Measurements from ENCODE around the gene EMX1.
A peak's percentile ranks its signal among the peaks of the same experiment; 100 is the strongest.

EMX1 gene

DNA sequence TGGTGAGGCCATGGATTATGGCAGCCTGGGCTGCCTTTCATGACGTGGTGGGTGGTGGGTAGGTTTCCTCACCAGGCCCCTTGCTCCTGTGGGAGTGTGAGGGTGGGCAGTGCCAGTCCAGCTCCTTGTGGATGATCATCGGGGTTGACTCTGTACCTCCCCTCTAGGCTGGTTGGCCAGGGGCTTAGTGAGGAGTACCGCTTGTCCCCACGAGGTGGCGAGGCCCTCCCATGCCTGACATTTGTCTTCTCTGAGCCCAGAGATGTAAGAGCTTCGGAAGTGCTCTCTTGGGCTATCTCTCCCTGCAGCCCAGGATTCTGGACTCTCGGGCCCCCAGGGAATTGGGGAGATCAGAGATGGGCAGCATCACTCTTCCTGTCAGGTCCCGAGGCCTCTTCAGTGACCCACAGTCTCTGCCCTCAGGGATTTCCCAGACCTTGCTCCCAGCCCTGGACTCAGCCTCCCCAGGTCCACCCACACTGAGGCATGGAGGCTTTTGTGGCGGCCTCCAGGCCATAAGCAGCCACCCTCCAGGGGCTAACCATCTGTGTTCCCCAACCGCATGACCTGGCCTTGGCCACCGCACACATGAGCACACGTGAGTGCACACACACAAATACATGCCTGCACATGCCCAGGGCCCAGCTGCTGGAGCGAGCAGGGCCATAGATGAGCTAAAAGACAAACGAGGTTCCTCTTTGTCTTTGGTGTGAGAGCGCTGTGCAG, 23.6 kb upstream of the EMX1 start:
- Histone ChIP-seq H3K9ac (ENCODE audit: low read depth, low read length, poor library complexity) (no peak overlapping the region), H3K14ac (ENCODE audit: low read length) (peak overlapping the region; percentile 3), H3K79me1 (ENCODE audit: low read depth, low read length) (no peaks in the 10 kb centered on the region), H2AK5ac (ENCODE audit: low read depth, low read length) (peak overlapping the region; percentile 14), H3K18ac (ENCODE audit: low read length) (peak overlapping the region; percentile 86), H2BK120ac (ENCODE audit: low read depth, low read length) (no peak overlapping the region), H3K4me2 (ENCODE audit: insufficient read depth, low read length, poor library complexity, severe bottlenecking) (no peak overlapping the region), H2BK5ac (ENCODE audit: low read length) (peak overlapping the region; percentile 14), H3K27ac (replicated peaks; ENCODE audit: low read length) (no peak overlapping the region), H2BK12ac (ENCODE audit: low read length) (peak overlapping the region; percentile 48), H3K9me3 (replicated peaks in 1 of 2; ENCODE audit: control insufficient read depth in 2 of 2, insufficient read depth in 1 of 2, low read depth in 1 of 2, low read length in 2 of 2) (no peaks in the 10 kb centered on the region), H2AFZ (ENCODE audit: low read length) (peak overlapping the region; percentile 52), H4K8ac (ENCODE audit: low read depth, low read length) (no peak overlapping the region), H3K36me3 (replicated peaks in 1 of 2; ENCODE audit: control insufficient read depth in 2 of 2, insufficient read depth in 2 of 2, low read length in 2 of 2) (no peaks in the 10 kb centered on the region), H4K91ac (ENCODE audit: low read depth, low read length, poor library complexity) (peak overlapping the region; percentile 31), H3K27me3 (ENCODE audit: control insufficient read depth in 3 of 3, insufficient read depth in 3 of 3, low read depth in 1 of 3, low read length in 3 of 3) (peaks cover 0 to 49% (median 5%) of the 10 kb centered on the region in 3 experiments), H2BK15ac (ENCODE audit: low read length) (peak overlapping the region; percentile 34), H3K4me1 (ENCODE audit: control insufficient read depth in 2 of 2, insufficient read depth in 1 of 2, low read depth in 1 of 2, low read length in 2 of 2) (peaks cover 0 to 34% of the 10 kb centered on the region in 2 donors), H3K23ac (ENCODE audit: low read depth, low read length, poor library complexity) (no peak overlapping the region), H3K4me3 (ENCODE audit: low read length in 2 of 2) (peak overlapping the region in 1 of 2 donors; percentile 32), H3K4ac (ENCODE audit: low read length) (no peak overlapping the region)
- no CpG with 5 or more reads among the region's 15 CpGs for WGBS, 2 donors (ENCODE audit: extremely low coverage in 2 of 2, insufficient read length in 2 of 2, insufficient replicate concordance in 1 of 2)
- no peak for DNase-seq (ENCODE audit: low spot score)

DNA sequence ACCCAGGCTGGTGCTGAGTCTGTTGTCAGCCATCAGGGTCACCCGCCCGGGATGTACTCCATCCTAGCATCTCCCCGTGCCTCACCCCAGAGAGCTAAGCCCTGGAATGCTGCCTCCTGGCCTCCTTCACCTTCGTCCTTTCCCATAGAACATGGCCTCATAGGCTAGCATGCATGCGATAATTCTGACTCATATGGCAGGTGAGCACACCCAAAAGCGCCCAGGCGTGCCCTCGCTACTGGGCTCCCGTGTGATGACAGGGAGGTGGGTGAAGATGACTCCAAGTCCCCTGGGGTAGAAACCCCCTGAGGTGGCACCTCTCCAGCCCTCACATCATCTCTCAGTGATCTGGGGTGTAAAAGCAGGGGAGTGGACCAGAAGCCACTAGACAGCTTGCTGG, 22.8 kb upstream of the EMX1 start:
- Histone ChIP-seq H3K4me1 (ENCODE audit: control insufficient read depth in 2 of 2, insufficient read depth in 1 of 2, low read depth in 1 of 2, low read length in 2 of 2) (peaks cover 0 to 35% of the 10 kb centered on the region in 2 donors), H3K4me3 (ENCODE audit: low read length in 2 of 2) (no peak overlapping the region), H3K27ac (replicated peaks; ENCODE audit: low read length) (no peak overlapping the region), H4K8ac (ENCODE audit: low read depth, low read length) (no peak overlapping the region), H3K9me3 (replicated peaks in 1 of 2; ENCODE audit: control insufficient read depth in 2 of 2, insufficient read depth in 1 of 2, low read depth in 1 of 2, low read length in 2 of 2) (no peaks in the 10 kb centered on the region), H3K23ac (ENCODE audit: low read depth, low read length, poor library complexity) (peak overlapping the region; percentile 12), H2AFZ (ENCODE audit: low read length) (no peak overlapping the region), H3K9ac (ENCODE audit: low read depth, low read length, poor library complexity) (no peak overlapping the region), H3K36me3 (replicated peaks in 1 of 2; ENCODE audit: control insufficient read depth in 2 of 2, insufficient read depth in 2 of 2, low read length in 2 of 2) (no peaks in the 10 kb centered on the region), H4K91ac (ENCODE audit: low read depth, low read length, poor library complexity) (no peak overlapping the region), H3K4me2 (ENCODE audit: insufficient read depth, low read length, poor library complexity, severe bottlenecking) (no peak overlapping the region), H2AK5ac (ENCODE audit: low read depth, low read length) (peak overlapping the region; percentile 14), H2BK12ac (ENCODE audit: low read length) (no peak overlapping the region), H3K27me3 (ENCODE audit: control insufficient read depth in 3 of 3, insufficient read depth in 3 of 3, low read depth in 1 of 3, low read length in 3 of 3) (peaks cover 0 to 51% (median 5%) of the 10 kb centered on the region in 3 experiments), H3K18ac (ENCODE audit: low read length) (peak overlapping the region; percentile 86), H2BK5ac (ENCODE audit: low read length) (peak overlapping the region; percentile 88), H3K79me1 (ENCODE audit: low read depth, low read length) (no peaks in the 10 kb centered on the region), H2BK120ac (ENCODE audit: low read depth, low read length) (no peak overlapping the region), H2BK15ac (ENCODE audit: low read length) (peak overlapping the region; percentile 34), H3K4ac (ENCODE audit: low read length) (no peak overlapping the region), H3K14ac (ENCODE audit: low read length) (no peak overlapping the region)
- DNase-seq (ENCODE audit: low spot score): no peak
- no CpG with 5 or more reads among the region's 9 CpGs for WGBS, 2 donors (ENCODE audit: extremely low coverage in 2 of 2, insufficient read length in 2 of 2, insufficient replicate concordance in 1 of 2)

DNA sequence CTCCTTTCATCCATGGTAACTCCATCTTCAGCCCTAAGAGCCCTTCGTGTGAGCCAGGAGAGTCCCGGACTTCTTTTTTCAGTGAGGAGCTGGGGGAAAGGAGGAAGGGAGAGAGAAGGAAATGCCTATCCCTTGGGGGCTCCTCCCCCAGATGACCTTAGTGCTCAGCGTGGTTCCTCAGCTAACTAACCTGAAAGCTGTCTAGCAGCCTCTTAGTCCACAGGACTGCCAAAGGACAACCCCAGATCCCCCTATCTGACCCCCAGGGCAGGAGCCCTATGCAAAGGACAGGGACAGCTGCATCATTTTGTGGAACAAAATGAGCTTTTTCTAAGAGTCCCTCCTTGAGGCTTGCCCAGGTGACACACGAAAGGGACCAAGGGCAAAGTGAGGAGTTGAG, 22.2 kb upstream of the EMX1 start:
- Histone ChIP-seq H3K18ac (ENCODE audit: low read length) (peak overlapping the region; percentile 76), H3K27ac (replicated peaks; ENCODE audit: low read length) (no peak overlapping the region), H3K4me3 (ENCODE audit: low read length in 2 of 2) (no peak overlapping the region), H3K4ac (ENCODE audit: low read length) (no peak overlapping the region), H2AFZ (ENCODE audit: low read length) (no peak overlapping the region), H3K4me2 (ENCODE audit: insufficient read depth, low read length, poor library complexity, severe bottlenecking) (no peak overlapping the region), H2AK5ac (ENCODE audit: low read depth, low read length) (peak overlapping the region; percentile 14), H2BK5ac (ENCODE audit: low read length) (peak overlapping the region; percentile 88), H3K9me3 (replicated peaks in 1 of 2; ENCODE audit: control insufficient read depth in 2 of 2, insufficient read depth in 1 of 2, low read depth in 1 of 2, low read length in 2 of 2) (no peaks in the 10 kb centered on the region), H2BK120ac (ENCODE audit: low read depth, low read length) (no peak overlapping the region), H4K8ac (ENCODE audit: low read depth, low read length) (no peak overlapping the region), H3K9ac (ENCODE audit: low read depth, low read length, poor library complexity) (no peak overlapping the region), H3K4me1 (ENCODE audit: control insufficient read depth in 2 of 2, insufficient read depth in 1 of 2, low read depth in 1 of 2, low read length in 2 of 2) (peaks cover 0 to 36% of the 10 kb centered on the region in 2 donors), H3K36me3 (replicated peaks in 1 of 2; ENCODE audit: control insufficient read depth in 2 of 2, insufficient read depth in 2 of 2, low read length in 2 of 2) (no peaks in the 10 kb centered on the region), H4K91ac (ENCODE audit: low read depth, low read length, poor library complexity) (no peak overlapping the region), H3K14ac (ENCODE audit: low read length) (no peak overlapping the region), H3K23ac (ENCODE audit: low read depth, low read length, poor library complexity) (no peak overlapping the region), H3K79me1 (ENCODE audit: low read depth, low read length) (no peaks in the 10 kb centered on the region), H3K27me3 (ENCODE audit: control insufficient read depth in 3 of 3, insufficient read depth in 3 of 3, low read depth in 1 of 3, low read length in 3 of 3) (peaks cover 0 to 57% (median 5%) of the 10 kb centered on the region in 3 experiments), H2BK12ac (ENCODE audit: low read length) (peak overlapping the region; percentile 14), H2BK15ac (ENCODE audit: low read length) (no peak overlapping the region)
- DNase-seq (ENCODE audit: low spot score): no peak
- WGBS, 2 donors (ENCODE audit: extremely low coverage in 2 of 2, insufficient read length in 2 of 2, insufficient replicate concordance in 1 of 2): no CpG with 5 or more reads among the region's 4 CpGs

DNA sequence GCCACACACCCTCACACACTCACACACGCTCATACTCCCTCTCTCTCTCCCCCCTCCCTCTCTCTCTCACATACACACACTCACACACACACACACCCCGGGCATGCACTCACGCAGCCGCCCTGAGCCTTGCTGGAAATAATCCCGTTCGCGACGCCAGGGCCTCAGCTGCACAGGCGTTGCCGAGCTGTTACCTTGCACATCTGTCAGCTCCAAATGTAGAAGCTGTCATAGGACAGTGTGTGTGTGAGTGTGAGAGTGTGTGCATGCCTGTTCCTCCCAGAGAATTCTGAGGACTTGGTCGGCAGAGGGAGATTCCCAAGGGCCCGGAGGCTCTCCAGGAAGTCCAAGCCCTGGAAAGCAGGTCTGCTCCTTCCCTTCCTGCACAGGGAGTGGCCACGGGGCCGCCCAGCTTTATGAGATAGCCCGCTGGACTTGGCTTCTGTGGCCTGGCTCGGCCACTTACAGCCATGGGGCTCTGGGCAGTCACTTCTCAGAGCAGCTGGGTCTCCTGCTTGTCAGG, 21.5 kb upstream of the EMX1 start:
- H3K18ac ChIP-seq (ENCODE audit: low read length): peak overlapping the region; percentile 88
- WGBS, 2 donors (ENCODE audit: extremely low coverage in 2 of 2, insufficient read length in 2 of 2, insufficient replicate concordance in 1 of 2): 100% methylated on average over 1 of the region's 16 CpGs; no CpG with 5 or more reads in 1 of the 2 donors
- no peak overlapping the region for H2BK120ac ChIP-seq (ENCODE audit: low read depth, low read length)
- H2BK15ac ChIP-seq (ENCODE audit: low read length): no peak overlapping the region
- H4K91ac ChIP-seq (ENCODE audit: low read depth, low read length, poor library complexity): no peak overlapping the region
- H2AK5ac ChIP-seq (ENCODE audit: low read depth, low read length): peak overlapping the region; percentile 27
- peaks cover 0 to 64% (median 7%) of the 10 kb centered on the region in 3 experiments for H3K27me3 ChIP-seq (ENCODE audit: control insufficient read depth in 3 of 3, insufficient read depth in 3 of 3, low read depth in 1 of 3, low read length in 3 of 3)
- no peak overlapping the region for H3K4ac ChIP-seq (ENCODE audit: low read length)
- H3K36me3 ChIP-seq (replicated peaks in 1 of 2; ENCODE audit: control insufficient read depth in 2 of 2, insufficient read depth in 2 of 2, low read length in 2 of 2): no peaks in the 10 kb centered on the region
- no peaks in the 10 kb centered on the region for H3K9me3 ChIP-seq (replicated peaks in 1 of 2; ENCODE audit: control insufficient read depth in 2 of 2, insufficient read depth in 1 of 2, low read depth in 1 of 2, low read length in 2 of 2)
- H2BK5ac ChIP-seq (ENCODE audit: low read length): peak overlapping the region; percentile 4
- H2BK12ac ChIP-seq (ENCODE audit: low read length): no peak overlapping the region
- no peak for DNase-seq (ENCODE audit: low spot score)
- no peak overlapping the region for H2AFZ ChIP-seq (ENCODE audit: low read length)
- H3K4me3 ChIP-seq (ENCODE audit: low read length in 2 of 2): no peak overlapping the region
- H3K79me1 ChIP-seq (ENCODE audit: low read depth, low read length): no peaks in the 10 kb centered on the region
- H3K23ac ChIP-seq (ENCODE audit: low read depth, low read length, poor library complexity): no peak overlapping the region
- no peak overlapping the region for H3K4me2 ChIP-seq (ENCODE audit: insufficient read depth, low read length, poor library complexity, severe bottlenecking)
- no peak overlapping the region for H3K14ac ChIP-seq (ENCODE audit: low read length)
- H3K4me1 ChIP-seq (ENCODE audit: control insufficient read depth in 2 of 2, insufficient read depth in 1 of 2, low read depth in 1 of 2, low read length in 2 of 2): peaks cover 0 to 40% of the 10 kb centered on the region in 2 donors
- no peak overlapping the region for H4K8ac ChIP-seq (ENCODE audit: low read depth, low read length)
- no peak overlapping the region for H3K9ac ChIP-seq (ENCODE audit: low read depth, low read length, poor library complexity)
- H3K27ac ChIP-seq (replicated peaks; ENCODE audit: low read length): no peak overlapping the region
